Spleen (tissue), 7 donors: ENCODE measurements around the gene ZNF697.

ENCODE experiments used
- POLR2A ChIP-seq, 3 donors: fragments of 450-650 bp; IDR thresholded peaks; one replicate each; pipeline ENCODE4 v1.5.1; 2017; ENCODE audit warnings: antibody characterized with exemption in 3 of 3, mild to moderate bottlenecking in 1 of 3
- POLR2AphosphoS5 ChIP-seq, 3 donors: sonication (generic); formaldehyde crosslinking; IDR thresholded peaks; one replicate each; pipeline ENCODE4 v1.5.1; 2017; ENCODE audit warnings: antibody characterized with exemption in 3 of 3
- TF ChIP-seq, protein P1 (sequence below), 11 experiments: fragments of 200-600 bp in 7 of 11; fragments of 450-650 bp in 4 of 11; sonication (generic) in 4 of 11; IDR thresholded peaks in 8 of 11; conservative IDR thresholded peaks in 3 of 11; 1 replicate in 7 of 11; 2 replicates in 4 of 11; pipeline versions ENCODE4 v1.4.0 to v1.8.0; 2016 to 2021; ENCODE audit warnings: antibody characterized with exemption in 11 of 11, inconsistent platforms in 4 of 11, mild to moderate bottlenecking in 1 of 11
- donor health status: DM: no; HTN: no; CAD: no; lungs with moderate emphysema.
- donor health status: DM: no; HTN: no; CAD: no.
- donor health status: DM: no; HTN: no; CAD: no.

DNA sequence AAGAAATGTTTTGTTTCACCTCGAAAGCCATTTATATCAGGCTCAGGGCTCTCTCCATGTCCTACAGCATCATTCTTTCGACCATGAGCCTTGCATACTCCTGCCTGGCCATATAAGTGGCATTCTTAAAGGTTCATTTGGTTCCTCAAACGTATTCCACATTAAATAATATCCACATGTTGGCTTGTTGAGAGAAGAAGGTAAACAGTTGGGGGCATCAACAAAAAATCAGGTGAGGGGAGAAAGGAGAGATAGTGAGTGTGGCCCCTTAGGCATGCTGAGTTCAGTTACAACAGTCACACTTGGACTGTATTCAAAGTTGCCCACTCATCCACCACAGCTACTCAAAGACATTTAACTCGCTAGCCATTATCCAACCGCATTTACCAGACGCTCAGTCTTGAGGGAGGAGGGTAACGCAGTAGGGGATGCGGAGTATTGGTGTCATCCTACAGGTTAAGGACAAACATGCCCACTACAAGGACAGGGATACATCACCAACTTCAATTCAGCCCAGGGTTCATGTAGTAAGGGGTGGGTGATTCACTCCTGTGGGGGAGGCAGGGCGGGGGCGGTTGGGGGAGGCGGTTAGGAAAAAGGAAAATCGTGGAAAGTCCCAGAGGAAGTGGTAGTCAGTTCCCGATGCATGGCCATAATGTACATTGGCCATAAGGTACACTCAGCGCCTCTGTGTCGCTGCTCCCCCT, 1.4 kb downstream of the ZNF697 start:
- TF ChIP-seq POLR2A (IDR thresholded peaks at IDR 0.05) = no peak
- TF ChIP-seq, protein P1, sequence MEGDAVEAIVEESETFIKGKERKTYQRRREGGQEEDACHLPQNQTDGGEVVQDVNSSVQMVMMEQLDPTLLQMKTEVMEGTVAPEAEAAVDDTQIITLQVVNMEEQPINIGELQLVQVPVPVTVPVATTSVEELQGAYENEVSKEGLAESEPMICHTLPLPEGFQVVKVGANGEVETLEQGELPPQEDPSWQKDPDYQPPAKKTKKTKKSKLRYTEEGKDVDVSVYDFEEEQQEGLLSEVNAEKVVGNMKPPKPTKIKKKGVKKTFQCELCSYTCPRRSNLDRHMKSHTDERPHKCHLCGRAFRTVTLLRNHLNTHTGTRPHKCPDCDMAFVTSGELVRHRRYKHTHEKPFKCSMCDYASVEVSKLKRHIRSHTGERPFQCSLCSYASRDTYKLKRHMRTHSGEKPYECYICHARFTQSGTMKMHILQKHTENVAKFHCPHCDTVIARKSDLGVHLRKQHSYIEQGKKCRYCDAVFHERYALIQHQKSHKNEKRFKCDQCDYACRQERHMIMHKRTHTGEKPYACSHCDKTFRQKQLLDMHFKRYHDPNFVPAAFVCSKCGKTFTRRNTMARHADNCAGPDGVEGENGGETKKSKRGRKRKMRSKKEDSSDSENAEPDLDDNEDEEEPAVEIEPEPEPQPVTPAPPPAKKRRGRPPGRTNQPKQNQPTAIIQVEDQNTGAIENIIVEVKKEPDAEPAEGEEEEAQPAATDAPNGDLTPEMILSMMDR (IDR thresholded peaks at IDR 0.05 in 8 of 11, conservative IDR thresholded peaks at IDR 0.05 in 3 of 11) = no peak
- TF ChIP-seq POLR2AphosphoS5 (IDR thresholded peaks at IDR 0.05) = no peak
